ENCODE measurements around the gene OXER1.
A peak's percentile ranks its signal among the peaks of the same experiment; 100 is the strongest.

OXER1 gene

DNA sequence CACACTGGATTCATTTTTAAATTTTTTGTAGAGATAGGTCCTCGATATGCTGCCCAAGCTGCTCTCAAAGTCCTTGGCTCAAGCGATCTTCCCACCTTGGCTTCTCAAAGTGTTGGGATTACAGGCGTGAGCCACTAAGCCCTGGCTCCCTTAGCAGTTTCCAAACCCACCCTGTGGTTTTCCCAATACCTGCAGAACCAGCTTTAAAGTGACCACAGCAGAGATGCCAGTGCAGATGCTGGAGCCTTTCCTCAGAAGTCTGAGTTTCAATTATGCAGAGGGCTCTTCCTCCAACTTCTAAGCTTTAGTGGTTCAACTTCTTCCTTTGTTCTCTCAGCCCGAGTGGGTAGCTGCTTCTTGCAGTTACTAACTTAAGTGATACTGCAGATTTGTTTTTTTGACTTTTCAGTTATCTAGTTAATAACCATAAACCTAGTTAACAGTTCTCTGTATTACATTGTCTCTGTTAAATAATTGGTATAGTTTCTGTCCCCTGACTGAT is 36.6 kb upstream of the OXER1 start:
- DNase-seq (ENCODE audit: low read depth in 2 of 2) = no peak
- no peak overlapping the region for H3K4me3 ChIP-seq (replicated peaks in 1 of 2; ENCODE audit: low read depth in 2 of 2, low read length in 2 of 2)
- TF ChIP-seq CTCF (IDR thresholded peaks at IDR 0.05; ENCODE audit: low read depth, low read length) = no peak

GRCh38 chr2:42799881-42800280 is 35.9 kb upstream of the OXER1 start:
- DNase-seq (ENCODE audit: low read depth in 2 of 2) = no peak

GRCh38 chr2:42797281-42797680 is 33.3 kb upstream of the OXER1 start:
- DNase-seq (ENCODE audit: low read depth in 2 of 2) = no peak
- TF ChIP-seq CTCF (IDR thresholded peaks at IDR 0.05; ENCODE audit: low read depth, low read length) = no peak
- H3K4me3 ChIP-seq (replicated peaks in 1 of 2; ENCODE audit: low read depth in 2 of 2, low read length in 2 of 2) = no peak overlapping the region

More at GRCh38 chr2:42799881-42800280, 35.9 kb upstream of the OXER1 start:
- no peak for TF ChIP-seq CTCF (IDR thresholded peaks at IDR 0.05; ENCODE audit: low read depth, low read length)
- H3K4me3 ChIP-seq (replicated peaks in 1 of 2; ENCODE audit: low read depth in 2 of 2, low read length in 2 of 2) = no peak overlapping the region

DNA sequence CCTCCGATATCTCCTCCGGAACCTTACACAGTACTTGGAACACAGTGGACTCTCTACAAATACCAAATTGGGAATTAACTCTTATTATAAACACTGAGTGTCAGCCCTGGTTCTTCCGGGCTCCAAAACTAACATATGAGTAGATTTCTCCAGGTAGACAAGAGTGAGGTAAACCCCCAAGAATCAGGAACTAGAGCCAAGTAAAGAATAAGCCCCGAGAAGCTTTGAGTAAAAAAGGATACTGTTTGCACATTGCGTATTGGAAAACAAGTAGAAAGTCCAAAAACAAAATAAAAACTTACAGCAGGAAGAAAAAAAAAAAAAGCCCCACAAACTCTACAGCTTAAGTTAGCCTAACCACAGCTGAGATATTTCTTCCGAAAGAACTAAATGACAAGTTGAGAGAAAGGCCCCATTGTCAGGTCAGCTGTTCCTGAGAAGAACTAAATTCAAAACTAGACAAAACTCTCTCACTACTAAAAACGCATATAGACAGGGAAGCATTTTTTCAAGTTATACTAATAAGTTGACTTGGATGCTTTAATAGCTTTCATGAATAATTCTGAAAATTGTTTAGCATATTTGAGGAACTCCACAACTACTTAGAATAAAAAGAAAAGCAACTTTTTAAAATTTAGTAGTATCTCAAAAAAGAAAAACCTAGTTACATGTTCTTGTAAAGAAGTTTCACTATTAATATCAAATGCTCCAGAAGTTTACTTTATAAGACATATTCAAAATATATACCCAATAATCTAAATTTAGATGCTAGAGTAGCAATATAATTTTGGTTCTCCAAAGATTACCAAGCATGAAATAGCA is 32.7 kb upstream of the OXER1 start:
- no peak for TF ChIP-seq CTCF (IDR thresholded peaks at IDR 0.05; ENCODE audit: low read depth, low read length)
- no peak overlapping the region for H3K4me3 ChIP-seq (replicated peaks in 1 of 2; ENCODE audit: low read depth in 2 of 2, low read length in 2 of 2)
- DNase-seq (ENCODE audit: low read depth in 2 of 2) = no peak

- no peak overlapping the region for H3K4me3 ChIP-seq (replicated peaks in 1 of 2; ENCODE audit: low read depth in 2 of 2, low read length in 2 of 2)
- DNase-seq (ENCODE audit: low read depth in 2 of 2) = peak in 1 of 2 donors; percentile 55
- TF ChIP-seq CTCF (IDR thresholded peaks at IDR 0.05; ENCODE audit: low read depth, low read length) = no peak
Measured at GRCh38 chr2:42795841-42796301, 31.9 kb upstream of the OXER1 start.

DNA sequence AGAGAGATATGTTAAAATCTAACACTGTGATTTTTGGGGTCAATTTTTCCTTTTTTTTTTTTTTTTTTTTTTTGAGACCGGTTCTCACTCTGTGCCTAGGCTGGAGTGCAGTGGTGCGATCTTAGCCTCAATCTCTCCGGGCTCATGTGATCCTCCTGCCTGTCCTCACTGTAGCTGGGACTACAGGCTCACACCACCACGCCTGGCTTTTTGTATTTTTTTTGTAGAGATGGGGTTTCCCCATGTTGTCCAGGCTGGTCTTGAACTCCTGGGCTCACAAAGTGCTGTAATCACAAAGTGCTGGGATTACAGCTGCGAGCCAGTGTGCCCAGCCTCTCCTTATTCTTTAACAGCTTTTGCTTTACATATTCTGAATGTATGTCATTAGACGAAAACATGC is 31.3 kb upstream of the OXER1 start:
- no peak for TF ChIP-seq CTCF (IDR thresholded peaks at IDR 0.05; ENCODE audit: low read depth, low read length)
- H3K4me3 ChIP-seq (replicated peaks in 1 of 2; ENCODE audit: low read depth in 2 of 2, low read length in 2 of 2) = no peak overlapping the region
- no peak for DNase-seq (ENCODE audit: low read depth in 2 of 2)
